ENCODE measurements around the gene ARID3C. TPM values are rescaled to one million over a fixed set of nuclear protein-coding genes. Genes with fewer than 3 reads are reported as not detected.
A peak's percentile ranks its signal among the peaks of the same experiment; 100 is the strongest.

Gene ARID3C
- total and polyA plus RNA-seq, 2 of the 8 experiments (the other 6 are each of a cell fraction or from before 2014, with no cell fraction given) = 0.08 TPM; not detected in 1

GRCh38 chr9:34665381-34666250, 36.8 kb upstream of the ARID3C start (continued):
- TF ChIP-seq CBX8 (IDR thresholded peaks at IDR 0.05; ENCODE audit: borderline replicate concordance, low read depth, low read length) (no peak), NRF1 (IDR thresholded peaks at IDR 0.05; ENCODE audit: low read depth, low read length) (no peak), PHF8 (conservative IDR thresholded peaks at IDR 0.05; ENCODE audit: low read depth, low read length) (peak; percentile 80), BCL11A (IDR thresholded peaks at IDR 0.05; ENCODE audit: low read depth in 2 of 2, low read length in 2 of 2) (no peak), POU5F1 (IDR thresholded peaks at IDR 0.05; ENCODE audit: low read depth, low read length) (no peak), POLR2AphosphoS5 (IDR thresholded peaks at IDR 0.05; ENCODE audit: low read depth, low read length) (peak; percentile 87), TAF7 (optimal IDR thresholded peaks at IDR 0.05; ENCODE audit: borderline replicate concordance, low read depth, low read length) (peak; percentile 44), CREB1 (IDR thresholded peaks at IDR 0.05) (peak; percentile 98), GABPA (IDR thresholded peaks at IDR 0.05; ENCODE audit: borderline replicate concordance, insufficient read depth, low read length) (peak; percentile 83; the same call in 1 of the 2 replicates), EGR1 (IDR thresholded peaks at IDR 0.05; ENCODE audit: borderline replicate concordance, low read depth, low read length) (peak; percentile 90), BRCA1 (IDR thresholded peaks at IDR 0.05; ENCODE audit: low read depth, low read length) (no peak; the same call in 1 of the 2 replicates), TBP (IDR thresholded peaks at IDR 0.05; ENCODE audit: low read depth, low read length) (peak; percentile 55; the same call in 1 of the 2 replicates), ATF2 (IDR thresholded peaks at IDR 0.05; ENCODE audit: low read length) (no peak), MAFK (IDR thresholded peaks at IDR 0.05; ENCODE audit: low read depth, low read length) (no peak), JUND (IDR thresholded peaks at IDR 0.05; ENCODE audit: low read length) (no peak), SP2 (IDR thresholded peaks at IDR 0.05; ENCODE audit: low read length) (no peak), SP1 (IDR thresholded peaks at IDR 0.05; ENCODE audit: low read depth, low read length) (peak; percentile 89), SAP30 (IDR thresholded peaks at IDR 0.05; ENCODE audit: insufficient read depth, insufficient replicate concordance, low read length) (peak; percentile 26), RAD21 (IDR thresholded peaks at IDR 0.05 in 1 of 2, conservative IDR thresholded peaks at IDR 0.05 in 1 of 2; ENCODE audit: low read depth in 2 of 2, low read length in 2 of 2) (no peak), CTBP2 (IDR thresholded peaks at IDR 0.05; ENCODE audit: borderline replicate concordance, insufficient read depth, insufficient read length, low read length) (no peak), USF2 (IDR thresholded peaks at IDR 0.05; ENCODE audit: low read length) (no peak)
